Endothelial cell of umbilical vein (primary cell): ENCODE measurements around the gene PTCH2. TPM values are rescaled to one million over a fixed set of nuclear protein-coding genes. Genes with fewer than 3 reads are reported as not detected.

ENCODE experiments used
- BruUV-seq: library from RNA; stranded (reverse); fragments of 400-500 nt; replicated peaks from 2 replicates; lab custom pipeline; 2021; lab: Mats Ljungman, UMichigan
- CTCF ChIA-PET: fragments of 300-600, 350-600 bp; sonication (Branson Sonifier 250); formaldehyde crosslinking; loops from one replicate; lab custom pipeline; 2021; ENCODE audit warnings: antibody characterized with exemption, inconsistent platforms; lab: Charles Lee
- POLR2A ChIA-PET: fragments of 300-600, 350-600 bp; sonication (Branson Sonifier 250); formaldehyde crosslinking; loops from one replicate; lab custom pipeline; 2021; ENCODE audit warnings: antibody characterized with exemption, inconsistent platforms; lab: Charles Lee
- DNase-seq: peaks from one replicate; pipeline ENCODE4 v3.0.0-alpha.2; 2011; ENCODE audit warnings: low read depth, low spot score
- FAIRE-seq: peaks from 2 replicates; lab custom pipeline; 2011; peaks lifted over from hg19 to GRCh38; lab: Jason Lieb, UNC
- H2AFZ ChIP-seq: 2 replicates; pipeline ENCODE4 v1.6.0; 2012; ENCODE audit warnings: low read depth, low read length, control low read depth, inconsistent platforms
- H3K27ac ChIP-seq: 2 replicates; pipeline ENCODE4 v1.5.1; 2011; ENCODE audit warnings: low read depth, mild to moderate bottlenecking, control low read depth, low read length, moderate library complexity; ENCODE audit not compliant: insufficient read depth
- H3K27me3 ChIP-seq, 2 experiments: 2 replicates each; pipeline versions ENCODE4 v1.6.0 to v1.6.1; 2011; ENCODE audit warnings: low read length in 2 of 2, mixed read lengths in 1 of 2; ENCODE audit not compliant: control insufficient read depth in 2 of 2, insufficient read depth in 2 of 2
- H3K36me3 ChIP-seq, 2 experiments: 2 replicates in 1 of 2; 3 replicates in 1 of 2; pipeline ENCODE4 v1.5.1; 2011; ENCODE audit warnings: low read length in 2 of 2, mild to moderate bottlenecking in 1 of 2, moderate library complexity in 1 of 2; ENCODE audit not compliant: control insufficient read depth in 2 of 2, insufficient read depth in 2 of 2; ENCODE audit errors: extremely low read depth in 1 of 2
- H3K4me1 ChIP-seq: 3 replicates; pipeline ENCODE4 v1.5.1; 2011; ENCODE audit warnings: mild to moderate bottlenecking, low read length; ENCODE audit not compliant: control insufficient read depth, insufficient read depth; ENCODE audit errors: extremely low read depth
- H3K4me2 ChIP-seq: 2 replicates; pipeline ENCODE4 v1.6.1; 2011; ENCODE audit warnings: low read length, control low read depth, mixed read lengths; ENCODE audit not compliant: insufficient read depth
- H3K4me3 ChIP-seq, 3 experiments: fragments of 200-600 bp in 1 of 3; sonication (generic), shearing (Covaris generic) in 1 of 3; replicated peaks in 1 of 3; 2 replicates each; pipeline ENCODE4 v1.5.1; 2011 to 2016; ENCODE audit warnings: control low read depth in 3 of 3, low read length in 3 of 3, mild to moderate bottlenecking in 2 of 3, inconsistent platforms in 1 of 3, low read depth in 1 of 3, moderate library complexity in 1 of 3; ENCODE audit not compliant: insufficient read depth in 1 of 3
- H3K79me2 ChIP-seq: 2 replicates; pipeline ENCODE4 v1.6.0; 2012; ENCODE audit warnings: low read length, inconsistent platforms; ENCODE audit not compliant: control insufficient read depth, insufficient read depth
- H3K9ac ChIP-seq: replicated peaks from 2 replicates; pipeline ENCODE3; 2011; ENCODE audit warnings: low read length, control low read depth; ENCODE audit not compliant: insufficient read depth; ENCODE audit errors: extremely low read depth
- H3K9me1 ChIP-seq: replicated peaks from 3 replicates; pipeline ENCODE4 v1.6.0; 2011; ENCODE audit warnings: mild to moderate bottlenecking, low read length; ENCODE audit not compliant: control insufficient read depth, insufficient read depth; ENCODE audit errors: extremely low read depth
- H3K9me3 ChIP-seq: replicated peaks from 2 replicates; pipeline ENCODE4 v1.5.1; 2012; ENCODE audit warnings: low read length, inconsistent platforms; ENCODE audit not compliant: control insufficient read depth, insufficient read depth
- H4K20me1 ChIP-seq: replicated peaks from 2 replicates; pipeline ENCODE3; 2011; ENCODE audit warnings: mild to moderate bottlenecking, low read length; ENCODE audit not compliant: control insufficient read depth, insufficient read depth; ENCODE audit errors: extremely low read depth
- EZH2 ChIP-seq: IDR thresholded peaks from 2 replicates; pipeline ENCODE4 v1.6.1; 2012; ENCODE audit warnings: borderline replicate concordance, low read depth, mild to moderate bottlenecking, moderate library complexity, low read length, inconsistent platforms; ENCODE audit not compliant: severe bottlenecking
- FOS ChIP-seq: IDR thresholded peaks from 2 replicates; pipeline ENCODE4 v1.6.1; 2011; ENCODE audit warnings: mild to moderate bottlenecking, low read length, moderate library complexity, borderline replicate concordance; ENCODE audit not compliant: insufficient read depth
- GATA2 ChIP-seq: IDR thresholded peaks from 2 replicates; pipeline ENCODE4 v1.7.0; 2011; ENCODE audit warnings: low read depth, mild to moderate bottlenecking, moderate library complexity, mixed read lengths, low read length; ENCODE audit not compliant: insufficient read length, insufficient read depth
- JUN ChIP-seq: IDR thresholded peaks from 2 replicates; pipeline ENCODE4 v1.6.1; 2011; ENCODE audit warnings: borderline replicate concordance, low read depth; ENCODE audit not compliant: insufficient read length, insufficient read depth
- MYC ChIP-seq: IDR thresholded peaks from one replicate; pipeline ENCODE4 v1.6.1; 2011; ENCODE audit warnings: mild to moderate bottlenecking, low read depth, low read length
- POLR2A ChIP-seq: IDR thresholded peaks from 2 replicates; pipeline ENCODE4 v1.6.1; 2012; ENCODE audit warnings: low read depth, mild to moderate bottlenecking, control low read depth, low read length
- POLR2AphosphoS5 ChIP-seq: IDR thresholded peaks from 2 replicates; pipeline ENCODE4 v1.6.1; 2012; ENCODE audit warnings: low read depth, mild to moderate bottlenecking, control low read depth, low read length, moderate library complexity; ENCODE audit not compliant: insufficient read depth
- dilution Hi-C: fragments of 300-500 bp; cut with MboI; formaldehyde crosslinking; loops from one replicate; pipeline ENCODE4 v1.15.0; 2019; ENCODE audit warnings: low sequenced_read_pairs; ENCODE audit not compliant: extremely low pct_ligation_motif_present
- intact Hi-C: fragments of 100-400 bp; cut with micrococcal nuclease; formaldehyde crosslinking; loops from one replicate; pipeline ENCODE4 v1.10.0; 2022
- polyA plus RNA-seq, 4 experiments: library from polyadenylated mRNA; depleted of rRNA in 3 of 4; stranded (reverse) in 3 of 4; unstranded in 1 of 4; fragments of >200 nt; gene quantifications; 2 replicates each; pipeline versions ENCODE4 v1.2.1 to v1.2.3, GENCODE V29; 2011 to 2012; ENCODE audit warnings: missing spikeins in 1 of 4
- total RNA-seq: library from RNA; stranded (reverse); gene quantifications from 2 replicates; pipeline ENCODE4 v1.2.3, GENCODE V29; 2021
- TF ChIP-seq, protein P1 (sequence below), 2 donors: IDR thresholded peaks; 1 replicate in 1 of 2; 2 replicates in 1 of 2; pipeline ENCODE4 v1.5.1; 2011; ENCODE audit warnings: low read length in 2 of 2, mild to moderate bottlenecking in 2 of 2, moderate library complexity in 2 of 2, control low read depth in 1 of 2, inconsistent platforms in 1 of 2, low read depth in 1 of 2; ENCODE audit not compliant: insufficient read depth in 1 of 2; ENCODE audit errors: extremely low read depth in 1 of 2
- TF ChIP-seq, protein P2 (sequence below): IDR thresholded peaks from 2 replicates; pipeline ENCODE4 v1.6.1; 2011; ENCODE audit not compliant: insufficient read depth, insufficient read length

The PTCH2 gene
- total and polyA plus RNA-seq, 2 donors (not counting 3 experiments of a cell fraction or from before 2014, with no cell fraction given), result 1.8 TPM

DNA sequence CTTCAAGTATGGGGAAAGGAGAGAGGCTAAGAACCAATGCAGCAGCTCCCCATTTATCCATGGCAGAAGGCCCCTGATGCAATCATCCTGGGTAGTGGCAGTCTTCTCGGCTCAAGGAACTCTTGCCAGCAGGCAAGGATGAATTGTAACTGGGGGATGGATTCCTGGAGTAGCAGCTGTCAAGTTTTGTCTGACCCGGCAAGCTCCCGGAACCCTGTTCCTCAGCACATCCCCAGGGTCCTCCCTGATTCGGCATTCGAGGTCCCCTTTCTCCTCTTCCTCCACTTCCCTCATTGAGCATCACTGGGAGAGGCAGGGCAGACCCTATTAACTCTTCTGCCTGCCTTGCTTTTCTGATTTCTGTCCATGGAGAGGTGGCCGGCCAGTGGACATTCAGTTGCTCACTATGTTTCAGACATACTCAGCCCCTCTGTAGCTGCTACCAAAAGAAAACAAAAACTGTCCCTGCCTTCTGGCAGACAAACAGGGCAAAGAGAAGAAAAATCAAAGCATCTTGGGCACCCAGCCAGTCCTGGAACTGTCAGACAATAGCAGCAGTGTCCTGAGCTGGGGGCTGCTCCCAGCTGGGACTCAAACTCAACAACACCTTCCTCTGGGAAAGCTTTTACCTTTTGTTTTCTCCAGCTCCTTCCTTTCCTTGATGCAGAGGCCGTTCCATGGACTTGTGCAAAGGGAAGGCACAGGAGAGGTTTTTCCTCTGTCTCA is 5.6 kb upstream of the PTCH2 start:
- DNase-seq, result peak; percentile 26
- POLR2A ChIA-PET, result interaction anchor here (1.1 kb wide), 1 partner anchor 73 kb away, joined by 3 read pairs; the partner anchor contains the start of gene RPS8

DNA sequence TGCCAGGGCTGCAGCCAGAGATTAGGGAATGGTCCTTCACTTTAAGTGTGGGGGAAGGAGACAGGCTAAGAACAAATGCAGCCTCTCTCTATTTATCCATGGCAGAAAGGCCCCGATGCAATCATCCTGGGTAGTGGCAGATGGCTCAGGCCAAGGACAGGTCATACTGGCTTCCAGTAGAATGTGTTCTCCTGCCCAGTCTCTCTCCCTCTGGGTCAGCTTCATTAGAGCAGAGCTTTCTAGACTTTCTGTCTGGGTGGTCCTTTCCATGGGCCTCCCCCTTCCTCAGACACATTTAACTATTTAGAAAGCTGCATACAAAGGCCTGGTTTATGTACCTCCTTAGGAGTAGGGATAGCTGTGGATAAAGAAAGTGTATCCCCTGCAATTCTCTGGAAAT is 4.8 kb upstream of the PTCH2 start:
- POLR2A ChIA-PET, result no interaction called here
- no peak overlapping the region for H3K9ac ChIP-seq
- dilution Hi-C loops (no loop called here), intact Hi-C loops (no loop called here)
- FAIRE-seq (no peak), DNase-seq (no peak)
- H3K4me2 ChIP-seq, result no peak overlapping the region
- no peak overlapping the region for H2AFZ ChIP-seq
- H3K27me3 ChIP-seq, result no peaks in the 10 kb centered on the region
- H4K20me1 ChIP-seq, result no peaks in the 10 kb centered on the region
- CTCF ChIA-PET, result interaction anchor here (0.9 to 2.6 kb wide), 4 partner anchors 37 to 138 kb away, joined by 3 to 7 read pairs (median 4); partner anchors contain the start of gene EIF2B3
- H3K9me3 ChIP-seq, result no peaks in the 10 kb centered on the region
- H3K27ac ChIP-seq, result no peak overlapping the region
- no peaks in the 10 kb centered on the region for H3K9me1 ChIP-seq
- TF ChIP-seq GATA2 (no peak), JUN (no peak), MYC (no peak), EZH2 (no peak), POLR2A (no peak), FOS (no peak), POLR2AphosphoS5 (no peak)
- TF ChIP-seq, protein P1, sequence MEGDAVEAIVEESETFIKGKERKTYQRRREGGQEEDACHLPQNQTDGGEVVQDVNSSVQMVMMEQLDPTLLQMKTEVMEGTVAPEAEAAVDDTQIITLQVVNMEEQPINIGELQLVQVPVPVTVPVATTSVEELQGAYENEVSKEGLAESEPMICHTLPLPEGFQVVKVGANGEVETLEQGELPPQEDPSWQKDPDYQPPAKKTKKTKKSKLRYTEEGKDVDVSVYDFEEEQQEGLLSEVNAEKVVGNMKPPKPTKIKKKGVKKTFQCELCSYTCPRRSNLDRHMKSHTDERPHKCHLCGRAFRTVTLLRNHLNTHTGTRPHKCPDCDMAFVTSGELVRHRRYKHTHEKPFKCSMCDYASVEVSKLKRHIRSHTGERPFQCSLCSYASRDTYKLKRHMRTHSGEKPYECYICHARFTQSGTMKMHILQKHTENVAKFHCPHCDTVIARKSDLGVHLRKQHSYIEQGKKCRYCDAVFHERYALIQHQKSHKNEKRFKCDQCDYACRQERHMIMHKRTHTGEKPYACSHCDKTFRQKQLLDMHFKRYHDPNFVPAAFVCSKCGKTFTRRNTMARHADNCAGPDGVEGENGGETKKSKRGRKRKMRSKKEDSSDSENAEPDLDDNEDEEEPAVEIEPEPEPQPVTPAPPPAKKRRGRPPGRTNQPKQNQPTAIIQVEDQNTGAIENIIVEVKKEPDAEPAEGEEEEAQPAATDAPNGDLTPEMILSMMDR (IDR thresholded peaks at IDR 0.05; ENCODE audit: extremely low read depth in 1 of 2, insufficient read depth in 1 of 2, low read depth in 1 of 2, low read length in 2 of 2), result no peak
- TF ChIP-seq, protein P2, sequence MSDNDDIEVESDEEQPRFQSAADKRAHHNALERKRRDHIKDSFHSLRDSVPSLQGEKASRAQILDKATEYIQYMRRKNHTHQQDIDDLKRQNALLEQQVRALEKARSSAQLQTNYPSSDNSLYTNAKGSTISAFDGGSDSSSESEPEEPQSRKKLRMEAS, result no peak
- no peak overlapping the region for H3K4me3 ChIP-seq
- BruUV-seq, result no TSS peak
- H3K79me2 ChIP-seq, result no peaks in the 10 kb centered on the region
- H3K4me1 ChIP-seq, result no peaks in the 10 kb centered on the region
- H3K36me3 ChIP-seq, result peaks cover 0 to 3% of the 10 kb centered on the region in 2 experiments

More for the DNA sequence above, 5.6 kb upstream of the PTCH2 start:
- Histone ChIP-seq H3K9me1 (no peaks in the 10 kb centered on the region), H3K27ac (no peak overlapping the region), H3K9ac (no peak overlapping the region), H3K4me1 (no peaks in the 10 kb centered on the region), H3K4me3 (no peak overlapping the region), H3K36me3 (peaks cover 0 to 3% of the 10 kb centered on the region in 2 experiments), H3K9me3 (no peaks in the 10 kb centered on the region), H3K27me3 (no peaks in the 10 kb centered on the region), H3K4me2 (no peak overlapping the region), H4K20me1 (no peaks in the 10 kb centered on the region), H2AFZ (no peak overlapping the region), H3K79me2 (no peaks in the 10 kb centered on the region)
- no TSS peak for BruUV-seq
- intact Hi-C loops (no loop called here), dilution Hi-C loops (no loop called here)
- TF ChIP-seq FOS (no peak), MYC (no peak)
- CTCF ChIA-PET, result interaction anchor here (0.9 to 2.6 kb wide), 4 partner anchors 36 to 138 kb away, joined by 3 to 7 read pairs (median 4); partner anchors contain the start of gene EIF2B3
- FAIRE-seq, result no peak
